Globus pallidus (tissue), 1 donor: ENCODE measurements around the gene GHR.

Experiments
- DNase-seq: peaks from one replicate; pipeline ENCODE4 v3.0.0-alpha.2; 2015; ENCODE audit warnings: low spot score

The GHR gene

GRCh38 chr5:42604171-42604711 lies 181.0 kb downstream of the GHR start:
- no peak for DNase-seq

- DNase-seq = no peak
These were observed 182.3 kb downstream of the GHR start for GRCh38 chr5:42605490-42605889.

- DNase-seq = no peak
These were observed 183.2 kb downstream of the GHR start for GRCh38 chr5:42606464-42606869.

- no peak for DNase-seq
These were observed 188.2 kb downstream of the GHR start for GRCh38 chr5:42611437-42611836.

- DNase-seq = no peak
These were observed 189.6 kb downstream of the GHR start for GRCh38 chr5:42612750-42613366.

GRCh38 chr5:42614509-42614908 lies 191.3 kb downstream of the GHR start:
- no peak for DNase-seq

- no peak for DNase-seq
These were observed 197.5 kb downstream of the GHR start for GRCh38 chr5:42620579-42621216.

GRCh38 chr5:42621242-42621641 lies 198.0 kb downstream of the GHR start:
- DNase-seq = no peak

GRCh38 chr5:42621662-42622061 lies 198.4 kb downstream of the GHR start:
- no peak for DNase-seq

GRCh38 chr5:42624912-42625311 lies 201.7 kb downstream of the GHR start:
- no peak for DNase-seq

GRCh38 chr5:42626462-42626861 lies 203.2 kb downstream of the GHR start:
- DNase-seq = no peak

GRCh38 chr5:42628821-42629220 lies 205.6 kb downstream of the GHR start:
- no peak for DNase-seq

GRCh38 chr5:42629284-42629683 lies 206.0 kb downstream of the GHR start:
- DNase-seq = no peak

GRCh38 chr5:42631241-42631640 lies 208.0 kb downstream of the GHR start:
- no peak for DNase-seq

GRCh38 chr5:42632354-42632900 lies 209.2 kb downstream of the GHR start:
- no peak for DNase-seq

- DNase-seq = no peak
These were observed 211.3 kb downstream of the GHR start for GRCh38 chr5:42634575-42634974.

GRCh38 chr5:42636425-42636824 lies 213.2 kb downstream of the GHR start:
- DNase-seq = no peak

GRCh38 chr5:42636946-42637345 lies 213.7 kb downstream of the GHR start:
- DNase-seq = no peak

GRCh38 chr5:42638972-42639371 lies 215.7 kb downstream of the GHR start:
- no peak for DNase-seq

GRCh38 chr5:42640835-42641234 lies 217.6 kb downstream of the GHR start:
- no peak for DNase-seq

GRCh38 chr5:42641336-42642005 lies 218.2 kb downstream of the GHR start:
- no peak for DNase-seq

- no peak for DNase-seq
These were observed 218.8 kb downstream of the GHR start for GRCh38 chr5:42642006-42642405.

GRCh38 chr5:42643360-42643759 lies 220.1 kb downstream of the GHR start:
- no peak for DNase-seq
